ENCODE measurements around the gene MORN1.

MORN1 gene

GRCh38 chr1:2272686-2273400 is 118.5 kb downstream of the MORN1 start:
- Histone ChIP-seq H3K36me3 (peaks cover 4% of the 10 kb centered on the region), H3K27ac (no peak overlapping the region)

GRCh38 chr1:2271841-2272655 is 119.3 kb downstream of the MORN1 start:
- Histone ChIP-seq H3K27me3 (no peaks in the 10 kb centered on the region), H3K27ac (no peak overlapping the region), H3K9me3 (no peaks in the 10 kb centered on the region), H3K4me3 (ENCODE audit: low read depth in 1 of 2, low read length in 1 of 2) (no peak overlapping the region), H3K4me1 (ENCODE audit: control insufficient read depth in 1 of 2, insufficient read depth in 1 of 2, low read depth in 1 of 2, low read length in 1 of 2) (peaks cover 0 to 10% of the 10 kb centered on the region in 2 experiments), H3K36me3 (no peaks in the 10 kb centered on the region)
- TF ChIP-seq CTCF (IDR thresholded peaks at IDR 0.05), result no peak

More at GRCh38 chr1:2272686-2273400, 118.5 kb downstream of the MORN1 start:
- no peaks in the 10 kb centered on the region for H3K27me3 ChIP-seq
- TF ChIP-seq CTCF (IDR thresholded peaks at IDR 0.05), result no peak
- peaks cover 0 to 10% of the 10 kb centered on the region in 2 experiments for H3K4me1 ChIP-seq (ENCODE audit: control insufficient read depth in 1 of 2, insufficient read depth in 1 of 2, low read depth in 1 of 2, low read length in 1 of 2)
- no peaks in the 10 kb centered on the region for H3K9me3 ChIP-seq
- H3K4me3 ChIP-seq (ENCODE audit: low read depth in 1 of 2, low read length in 1 of 2), result no peak overlapping the region
